ENCODE results near the gene MMGT1.
"Not testable (repeated sequence)": the region's sequence is repeated elsewhere in the genome, so short reads cannot be mapped to it uniquely, and the experiment has no call there.

MMGT1 gene

DNA sequence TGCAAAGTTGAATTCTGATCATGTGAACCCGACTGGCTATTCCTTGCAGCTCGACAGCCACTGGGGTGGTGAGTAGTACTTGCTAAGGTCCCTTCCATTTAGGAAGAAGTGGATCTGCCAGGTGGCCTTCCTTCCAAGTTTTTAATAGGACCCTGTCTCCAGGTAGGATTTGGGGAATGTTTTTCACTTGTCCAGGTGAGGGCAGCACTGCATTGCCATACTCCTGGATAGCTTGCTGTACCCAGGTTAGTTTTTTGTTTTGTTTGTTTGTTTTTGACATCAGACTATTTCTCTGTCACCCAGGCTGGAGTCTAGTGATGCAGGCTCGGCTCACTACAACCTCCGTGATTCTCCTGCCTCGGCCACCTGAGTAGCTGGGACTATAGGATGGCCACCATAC lies 50.4 kb downstream of the MMGT1 start:
- DNase-seq (ENCODE audit: low read depth in 2 of 2), result no peak

- not testable (repeated sequence) for DNase-seq (ENCODE audit: low read depth in 2 of 2)
Observed at GRCh38 chrX:135920516-135920915, 53.3 kb downstream of the MMGT1 start.

- no peak for DNase-seq (ENCODE audit: low read depth in 2 of 2)
Observed at GRCh38 chrX:135914404-135914803, 59.4 kb downstream of the MMGT1 start.

Measured in stimulated activated CD8-positive, alpha-beta memory T cell treated with anti-CD3 and anti-CD28 coated beads, Interleukin-15, amount 100 ng/mL, for 4 hours (primary cell).